GM12872 (cell line): Measurements from ENCODE around the gene COPE.

ENCODE experiments used
- TF ChIP-seq, protein P1 (sequence below): IDR thresholded peaks from 3 replicates; pipeline ENCODE4 v1.5.1; 2011; ENCODE audit warnings: low read depth, mild to moderate bottlenecking, low read length, moderate library complexity; ENCODE audit not compliant: insufficient read depth

The COPE gene

DNA sequence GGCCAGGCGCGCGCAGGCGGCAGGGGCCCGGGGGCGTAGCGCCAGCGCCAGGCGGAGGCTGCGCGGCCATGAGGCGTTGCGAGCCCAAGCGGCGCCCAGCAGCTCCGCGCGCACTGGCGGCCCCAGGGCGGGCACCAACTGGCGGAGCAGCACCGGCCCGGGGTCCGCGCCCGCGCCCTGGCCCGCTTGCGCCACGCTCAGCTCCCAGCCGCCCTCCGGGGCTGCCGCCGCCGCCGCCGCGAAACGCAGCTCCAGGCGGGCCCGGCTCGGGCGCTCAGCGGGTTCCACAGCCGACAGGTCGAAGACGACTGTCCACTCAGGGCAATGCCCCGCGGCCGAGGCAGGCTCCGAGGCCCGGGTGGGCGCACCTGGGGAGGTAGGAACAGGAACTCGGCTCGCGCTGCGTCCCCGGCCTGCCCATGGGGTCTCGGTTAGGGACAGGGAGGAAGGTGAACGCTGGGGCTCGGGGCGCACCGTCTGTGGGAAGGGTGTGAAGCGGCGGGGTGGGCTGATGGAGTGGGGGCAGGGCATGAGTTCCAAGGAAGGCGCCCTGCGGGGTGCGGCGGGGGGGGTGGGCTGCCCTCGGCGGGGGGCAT, 50.1 kb downstream of the COPE start:
- TF ChIP-seq, protein P1, sequence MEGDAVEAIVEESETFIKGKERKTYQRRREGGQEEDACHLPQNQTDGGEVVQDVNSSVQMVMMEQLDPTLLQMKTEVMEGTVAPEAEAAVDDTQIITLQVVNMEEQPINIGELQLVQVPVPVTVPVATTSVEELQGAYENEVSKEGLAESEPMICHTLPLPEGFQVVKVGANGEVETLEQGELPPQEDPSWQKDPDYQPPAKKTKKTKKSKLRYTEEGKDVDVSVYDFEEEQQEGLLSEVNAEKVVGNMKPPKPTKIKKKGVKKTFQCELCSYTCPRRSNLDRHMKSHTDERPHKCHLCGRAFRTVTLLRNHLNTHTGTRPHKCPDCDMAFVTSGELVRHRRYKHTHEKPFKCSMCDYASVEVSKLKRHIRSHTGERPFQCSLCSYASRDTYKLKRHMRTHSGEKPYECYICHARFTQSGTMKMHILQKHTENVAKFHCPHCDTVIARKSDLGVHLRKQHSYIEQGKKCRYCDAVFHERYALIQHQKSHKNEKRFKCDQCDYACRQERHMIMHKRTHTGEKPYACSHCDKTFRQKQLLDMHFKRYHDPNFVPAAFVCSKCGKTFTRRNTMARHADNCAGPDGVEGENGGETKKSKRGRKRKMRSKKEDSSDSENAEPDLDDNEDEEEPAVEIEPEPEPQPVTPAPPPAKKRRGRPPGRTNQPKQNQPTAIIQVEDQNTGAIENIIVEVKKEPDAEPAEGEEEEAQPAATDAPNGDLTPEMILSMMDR: no peak

GRCh38 chr19:18868380-18869022, 50.7 kb downstream of the COPE start:
- TF ChIP-seq, protein P1: no peak

- TF ChIP-seq, protein P1: no peak
These were observed 51.4 kb downstream of the COPE start for GRCh38 chr19:18867751-18868150.

GRCh38 chr19:18867199-18867598, 52.0 kb downstream of the COPE start:
- TF ChIP-seq, protein P1: no peak

GRCh38 chr19:18866800-18867123, 52.4 kb downstream of the COPE start:
- TF ChIP-seq, protein P1: no peak

DNA sequence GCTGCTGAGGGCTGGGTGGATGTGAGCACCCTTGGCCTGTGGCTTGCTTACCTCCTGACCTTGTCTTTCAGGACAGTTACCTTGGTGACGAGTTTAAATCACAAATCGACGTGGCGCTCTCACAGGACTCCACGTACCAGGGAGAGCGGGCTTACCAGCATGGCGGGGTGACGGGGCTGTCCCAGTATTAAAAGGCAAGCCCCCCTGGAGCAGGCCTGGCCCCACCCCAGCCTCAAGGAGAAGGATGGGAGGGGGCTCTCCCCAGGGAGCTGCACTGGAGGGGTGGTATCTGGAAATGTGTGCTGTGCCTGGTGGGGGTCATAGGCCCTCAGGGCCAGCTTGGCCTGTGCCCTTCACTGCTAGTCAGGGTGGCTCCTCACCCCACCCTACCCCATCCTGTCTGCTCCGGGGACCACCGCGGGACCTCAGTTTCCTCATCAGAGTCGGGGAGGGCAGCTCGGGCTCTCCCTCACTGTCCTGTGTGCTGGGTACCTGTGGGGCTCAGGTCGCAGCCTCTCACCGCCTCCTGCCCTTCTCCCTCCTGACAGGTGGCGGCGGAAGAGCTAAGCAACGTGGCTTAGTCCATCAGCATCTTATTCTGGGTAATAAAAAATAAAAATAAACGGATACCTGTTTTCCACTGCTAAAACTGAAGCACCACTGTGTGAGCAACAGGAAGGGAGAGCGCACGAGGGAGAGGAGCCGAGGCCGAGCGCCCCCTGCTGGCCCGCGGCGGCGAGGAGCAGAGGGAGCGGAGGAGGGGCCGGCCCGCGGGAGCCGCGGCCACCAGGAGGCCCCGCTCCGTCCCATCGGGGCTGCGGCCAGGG, 53.0 kb downstream of the COPE start:
- TF ChIP-seq, protein P1: peak; percentile 91

- TF ChIP-seq, protein P1: no peak
These were observed 53.8 kb downstream of the COPE start for GRCh38 chr19:18865106-18865972.
